ENCODE measurements around the gene CDH3.

The CDH3 gene

GRCh38 chr16:68651136-68651535 is 6.0 kb downstream of the CDH3 start:
- DNase-seq: no peak

- DNase-seq: no peak
Observed at GRCh38 chr16:68652659-68653058, 7.5 kb downstream of the CDH3 start.

- DNase-seq: no peak
Observed at GRCh38 chr16:68655806-68656205, 10.7 kb downstream of the CDH3 start.

- DNase-seq: no peak
Observed at GRCh38 chr16:68656751-68657150, 11.6 kb downstream of the CDH3 start.

GRCh38 chr16:68658341-68658973 is 13.3 kb downstream of the CDH3 start:
- no peak for DNase-seq

- no peak for DNase-seq
Observed at GRCh38 chr16:68658974-68659360, 13.9 kb downstream of the CDH3 start.

GRCh38 chr16:68659412-68660358 is 14.6 kb downstream of the CDH3 start:
- DNase-seq: no peak

- DNase-seq: no peak
Observed at GRCh38 chr16:68660359-68660795, 15.3 kb downstream of the CDH3 start.

- no peak for DNase-seq
Observed at GRCh38 chr16:68662035-68662434, 16.9 kb downstream of the CDH3 start.

GRCh38 chr16:68664297-68664696 is 19.2 kb downstream of the CDH3 start:
- DNase-seq: no peak

- no peak for DNase-seq
Observed at GRCh38 chr16:68665501-68665900, 20.4 kb downstream of the CDH3 start.

- no peak for DNase-seq
Observed at GRCh38 chr16:68668266-68668665, 23.2 kb downstream of the CDH3 start.

GRCh38 chr16:68676113-68676860 is 31.2 kb downstream of the CDH3 start:
- no peak for DNase-seq

- DNase-seq: no peak
Observed at GRCh38 chr16:68681038-68681437, 35.9 kb downstream of the CDH3 start.

GRCh38 chr16:68685685-68686478 is 40.8 kb downstream of the CDH3 start:
- no peak for DNase-seq

GRCh38 chr16:68686905-68687304 is 41.8 kb downstream of the CDH3 start:
- no peak for DNase-seq

- DNase-seq: no peak
Observed at GRCh38 chr16:68689921-68690320, 44.8 kb downstream of the CDH3 start.

- DNase-seq: no peak
Observed at GRCh38 chr16:68695575-68695974, 50.5 kb downstream of the CDH3 start.

GRCh38 chr16:68696514-68696913 is 51.4 kb downstream of the CDH3 start:
- DNase-seq: no peak

- DNase-seq: no peak
Observed at GRCh38 chr16:68698091-68698490, 53.0 kb downstream of the CDH3 start.

- no peak for DNase-seq
Observed at GRCh38 chr16:68700120-68700519, 55.0 kb downstream of the CDH3 start.
